GM03348 (cell line): Measurements from ENCODE around the gene LYZ.

Experiments
- DNase-seq: peaks from one replicate; pipeline ENCODE4 v3.0.0; 2012; ENCODE audit warnings: low spot score

LYZ gene

DNA sequence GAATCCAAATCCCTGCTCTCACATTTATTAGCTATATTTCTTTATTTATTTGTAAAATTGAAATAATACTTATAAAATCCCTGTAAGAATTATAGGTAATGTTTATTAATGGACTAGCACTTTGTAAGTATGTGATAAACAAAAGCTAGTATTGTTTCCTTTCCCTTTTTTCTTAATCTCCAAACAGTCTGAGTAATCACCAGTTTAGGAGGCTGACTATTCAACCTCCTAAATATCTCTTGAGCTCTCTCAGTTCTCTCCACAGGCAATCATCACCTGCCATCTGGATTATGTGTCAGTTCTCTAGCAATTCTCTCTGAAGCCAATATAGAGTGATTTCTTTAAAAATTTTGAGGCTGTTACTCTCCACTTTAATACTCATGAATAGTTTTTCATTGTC is 9.2 kb upstream of the LYZ start:
- DNase-seq = no peak

DNA sequence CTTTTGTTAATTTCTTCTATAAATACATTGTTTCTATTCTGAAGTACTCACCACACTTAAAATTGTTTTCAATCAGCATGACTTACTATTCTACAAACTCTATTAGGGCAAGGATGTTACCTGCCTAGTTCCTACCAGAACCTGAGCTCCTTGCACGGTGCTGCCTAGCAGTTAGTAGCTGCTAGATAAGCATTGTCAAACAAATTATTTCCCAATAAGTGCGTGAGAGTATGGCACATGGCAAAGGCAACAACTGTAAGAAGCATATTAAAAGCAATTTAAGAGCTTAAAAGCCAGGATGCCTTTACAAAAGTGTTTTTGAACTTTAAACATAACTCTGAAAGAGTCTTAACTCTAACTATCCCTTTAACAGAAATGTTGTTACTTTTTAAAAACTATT is 8.2 kb upstream of the LYZ start:
- no peak for DNase-seq

DNA sequence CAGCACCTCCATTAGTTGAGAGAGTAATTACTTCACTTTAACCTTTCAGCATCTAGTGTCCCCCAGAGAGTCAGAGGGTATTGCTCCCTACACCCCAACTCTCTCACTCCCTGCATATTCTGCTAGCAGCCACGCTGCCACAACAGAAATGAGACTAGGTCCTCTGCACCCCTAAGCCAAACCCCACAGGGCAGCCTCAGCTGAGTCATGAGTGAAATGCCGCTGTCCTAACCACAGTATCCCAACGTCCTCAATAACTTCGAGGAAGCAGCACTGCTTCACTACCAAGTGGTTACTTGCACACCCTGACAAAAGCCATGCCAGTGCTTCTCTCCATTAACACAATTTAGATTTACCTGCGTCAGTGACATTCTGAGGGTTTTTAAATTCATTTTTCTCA is 6.9 kb upstream of the LYZ start:
- DNase-seq = no peak

DNA sequence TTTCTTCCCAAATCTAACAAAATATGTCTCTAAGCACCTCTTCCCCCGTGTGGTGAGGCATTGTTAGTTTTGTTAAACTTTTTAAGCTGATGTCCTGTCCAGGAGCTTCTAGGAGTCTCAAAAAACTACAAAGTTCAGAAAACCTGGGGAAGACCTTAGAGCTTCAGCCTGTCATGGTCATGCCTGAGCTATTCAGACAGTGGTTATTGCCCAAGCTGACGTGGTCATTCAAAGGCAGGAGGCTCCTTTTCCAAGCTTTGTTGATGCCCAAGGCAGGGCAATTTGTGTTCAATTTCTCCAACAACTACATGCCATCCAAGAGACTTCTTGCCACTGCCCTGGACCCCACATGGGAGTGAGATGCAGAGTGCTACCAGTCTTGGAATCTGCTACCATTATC is 5.8 kb upstream of the LYZ start:
- no peak for DNase-seq

DNA sequence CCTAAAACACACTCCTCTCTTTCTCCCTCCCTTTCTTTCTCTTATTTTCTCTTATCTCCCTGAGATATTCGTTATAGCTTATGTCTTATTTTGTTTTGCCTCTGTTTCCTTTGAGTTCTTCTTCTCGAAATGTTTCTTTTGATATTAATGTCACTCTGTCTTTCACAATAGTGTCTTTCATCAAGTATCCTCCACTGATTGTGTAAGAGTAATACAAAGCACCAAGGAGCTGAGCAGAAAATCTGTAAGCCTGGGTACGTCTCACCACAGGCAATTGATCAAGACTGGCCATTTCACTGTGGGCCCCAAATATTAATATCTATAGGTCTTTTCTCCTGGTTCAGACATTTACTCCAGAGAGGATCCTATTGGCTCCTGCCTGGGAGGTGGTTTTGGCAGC is 4.8 kb upstream of the LYZ start:
- no peak for DNase-seq

DNA sequence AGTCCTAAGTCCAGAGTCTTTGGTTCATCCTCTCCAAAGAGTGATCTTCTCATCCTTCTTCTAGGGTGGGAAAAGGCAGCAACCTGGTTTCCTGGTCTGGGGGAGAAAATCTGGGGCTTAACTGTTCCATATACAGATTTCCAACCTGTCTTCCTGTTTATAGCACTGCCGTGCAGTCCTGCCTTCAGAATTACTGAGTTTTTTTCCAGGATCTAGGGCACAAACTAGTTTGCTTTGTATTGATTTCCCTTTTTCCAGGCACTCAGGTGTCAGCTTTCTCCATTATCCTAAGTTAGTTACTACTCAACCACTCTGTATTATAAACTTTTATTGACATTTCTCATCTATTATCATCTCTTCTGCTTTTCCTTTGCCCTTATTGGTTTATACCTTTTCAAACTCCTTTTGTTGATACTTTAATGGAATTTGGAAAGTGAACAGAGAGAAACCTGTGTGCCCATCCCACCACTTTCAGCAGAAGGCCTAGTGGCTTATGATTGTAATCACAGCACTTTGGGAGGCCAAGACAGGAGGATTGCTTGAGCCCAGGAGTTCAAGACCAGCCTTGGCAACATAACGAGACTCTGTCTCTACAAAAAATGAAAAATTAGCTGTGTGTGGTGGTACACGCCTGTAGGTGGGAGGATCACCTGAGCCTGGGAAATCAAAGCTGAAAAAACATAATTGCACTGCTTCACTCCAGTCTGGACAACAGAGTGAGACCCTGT is 4.1 kb upstream of the LYZ start:
- no peak for DNase-seq

DNA sequence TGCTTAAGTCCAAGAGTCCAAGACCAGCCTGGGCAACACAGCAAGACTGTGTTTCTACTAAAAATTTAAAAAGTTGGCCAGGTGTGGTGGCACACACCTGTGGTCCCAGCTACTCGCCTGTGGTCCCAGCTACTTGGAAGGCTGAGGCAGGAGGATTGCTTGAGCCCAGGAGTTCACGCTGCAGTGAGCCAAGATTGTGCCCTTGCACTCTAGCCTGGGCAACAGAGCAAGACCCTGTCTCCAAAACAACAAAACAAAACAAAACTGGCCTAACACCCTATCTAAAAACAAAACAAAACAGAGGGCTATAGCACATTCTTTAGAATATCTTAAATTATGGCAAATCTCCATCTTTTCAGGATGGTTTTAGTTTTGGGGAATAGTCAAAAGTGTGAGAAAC is 3.1 kb upstream of the LYZ start:
- DNase-seq = no peak

DNA sequence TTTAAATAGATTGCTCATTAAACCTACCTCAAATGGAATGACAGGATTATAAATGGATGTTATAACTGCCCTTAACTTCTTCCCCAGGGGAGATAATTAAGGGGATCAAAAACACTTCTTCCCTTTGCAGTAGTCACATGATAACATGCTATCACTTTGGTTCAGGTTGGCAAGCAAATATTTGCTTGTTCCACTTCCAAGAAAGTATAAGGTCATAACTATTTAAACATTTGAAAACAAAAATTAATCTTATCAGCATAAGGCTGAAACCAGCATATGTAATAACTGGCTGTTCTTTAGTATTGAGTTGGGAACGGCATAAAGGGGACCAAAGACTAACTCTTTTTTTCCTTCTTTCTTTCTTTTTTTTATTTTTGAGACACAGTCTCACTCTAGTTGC is 2.4 kb upstream of the LYZ start:
- no peak for DNase-seq

DNA sequence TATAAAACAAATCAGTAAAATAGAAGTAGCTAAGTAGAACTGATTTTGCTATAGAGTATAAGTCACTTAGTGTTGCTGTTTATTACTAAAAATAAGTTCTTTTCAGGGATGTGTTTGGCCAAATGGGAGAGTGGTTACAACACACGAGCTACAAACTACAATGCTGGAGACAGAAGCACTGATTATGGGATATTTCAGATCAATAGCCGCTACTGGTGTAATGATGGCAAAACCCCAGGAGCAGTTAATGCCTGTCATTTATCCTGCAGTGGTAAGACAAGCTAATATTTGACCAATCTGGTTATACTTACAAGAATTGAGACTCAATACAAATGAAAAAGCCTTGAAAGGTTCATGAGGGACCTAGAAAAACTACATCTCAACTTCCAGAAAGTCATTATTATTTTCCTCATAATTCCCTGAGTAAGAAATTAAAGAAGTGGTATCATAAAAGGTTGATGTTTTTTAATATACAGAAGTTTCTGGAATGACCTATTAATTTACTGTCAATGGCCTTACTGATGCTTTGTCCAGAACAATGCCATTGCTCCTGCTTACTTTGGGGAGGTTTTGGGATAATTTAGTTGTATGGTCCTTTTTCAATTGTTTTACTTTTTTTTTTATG is 1.9 kb downstream of the LYZ start:
- DNase-seq = no peak

DNA sequence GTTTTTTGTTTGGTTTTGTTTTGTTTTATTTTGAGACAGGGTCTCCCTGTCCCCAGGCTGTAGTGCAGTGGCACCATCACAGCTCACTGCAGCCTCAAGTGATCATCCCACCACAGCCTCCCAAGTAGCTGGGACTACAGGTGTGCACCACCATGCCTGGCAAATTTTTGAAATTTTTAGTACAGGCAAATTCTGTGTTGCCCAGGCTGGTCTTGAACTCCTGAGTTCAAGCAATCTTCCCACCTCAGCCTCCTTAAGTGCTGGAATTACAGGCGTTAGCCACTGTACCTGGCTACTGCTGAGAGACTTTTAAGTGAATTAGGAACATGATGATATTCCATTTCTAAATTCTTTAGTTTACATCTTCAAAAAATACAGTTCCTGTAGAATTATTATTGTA is 2.6 kb downstream of the LYZ start:
- no peak for DNase-seq

DNA sequence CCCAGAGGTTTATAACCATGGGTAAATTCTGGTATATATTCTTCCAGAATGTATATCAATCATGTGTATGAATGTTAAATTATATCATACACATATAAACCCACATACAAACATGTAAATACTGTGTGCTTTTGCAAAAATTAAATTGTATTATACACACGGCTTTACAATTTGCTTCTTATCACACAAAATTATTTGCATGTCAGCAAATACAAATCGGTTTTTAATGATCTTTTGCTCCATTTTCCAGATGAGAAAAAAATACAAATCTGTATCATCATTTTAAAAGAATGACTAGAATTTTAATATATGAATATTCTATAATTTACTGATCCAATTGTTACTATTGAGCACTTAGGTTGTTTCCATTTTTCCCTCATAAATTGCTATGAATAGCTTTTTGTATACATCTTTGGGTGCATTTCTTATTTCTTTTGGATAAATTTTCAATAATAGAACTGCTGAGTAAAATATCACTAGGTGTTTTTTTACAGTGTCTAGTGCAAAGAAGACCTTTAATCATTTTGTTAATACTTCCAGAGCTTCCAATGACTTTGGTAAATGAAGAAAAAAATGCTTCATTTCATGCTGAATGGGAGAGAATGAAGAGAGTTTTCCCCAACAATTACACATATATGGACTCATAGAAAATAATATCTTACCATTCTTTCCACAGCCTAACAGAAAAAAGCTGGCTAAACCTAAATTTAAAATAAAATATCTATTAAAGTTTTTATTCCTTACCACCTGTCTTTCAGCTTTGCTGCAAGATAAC is 3.5 kb downstream of the LYZ start:
- no peak for DNase-seq

DNA sequence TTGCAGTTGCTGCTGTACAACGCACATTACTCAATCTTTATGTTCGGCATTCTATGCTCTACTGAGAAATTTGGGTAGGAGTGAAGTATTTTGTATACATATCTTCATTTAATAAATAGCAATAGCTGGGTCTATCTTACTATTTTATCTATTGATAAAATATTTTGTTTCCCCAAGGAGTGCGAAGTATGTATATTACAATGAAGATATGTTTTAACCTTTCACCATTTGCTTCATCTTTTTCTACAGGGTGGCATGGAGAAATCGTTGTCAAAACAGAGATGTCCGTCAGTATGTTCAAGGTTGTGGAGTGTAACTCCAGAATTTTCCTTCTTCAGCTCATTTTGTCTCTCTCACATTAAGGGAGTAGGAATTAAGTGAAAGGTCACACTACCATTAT is 4.7 kb downstream of the LYZ start:
- no peak for DNase-seq

DNA sequence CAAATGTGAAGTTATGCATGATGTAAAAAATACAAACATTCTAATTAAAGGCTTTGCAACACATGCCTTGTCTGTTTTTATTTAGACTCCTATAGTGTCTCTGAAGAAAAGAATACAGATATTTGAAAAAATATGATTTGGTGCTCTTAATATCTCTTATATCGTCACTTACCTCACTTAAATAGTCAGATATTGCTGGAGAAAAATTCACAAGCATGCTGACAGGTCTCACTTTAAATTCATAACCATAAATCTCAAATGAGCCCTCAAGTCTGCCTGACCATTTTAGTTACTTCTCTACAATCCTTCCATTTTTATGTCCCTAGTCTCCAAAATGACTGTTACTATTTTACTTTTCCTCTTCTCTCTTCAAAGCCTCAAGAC is 6.0 kb downstream of the LYZ start:
- DNase-seq = no peak

DNA sequence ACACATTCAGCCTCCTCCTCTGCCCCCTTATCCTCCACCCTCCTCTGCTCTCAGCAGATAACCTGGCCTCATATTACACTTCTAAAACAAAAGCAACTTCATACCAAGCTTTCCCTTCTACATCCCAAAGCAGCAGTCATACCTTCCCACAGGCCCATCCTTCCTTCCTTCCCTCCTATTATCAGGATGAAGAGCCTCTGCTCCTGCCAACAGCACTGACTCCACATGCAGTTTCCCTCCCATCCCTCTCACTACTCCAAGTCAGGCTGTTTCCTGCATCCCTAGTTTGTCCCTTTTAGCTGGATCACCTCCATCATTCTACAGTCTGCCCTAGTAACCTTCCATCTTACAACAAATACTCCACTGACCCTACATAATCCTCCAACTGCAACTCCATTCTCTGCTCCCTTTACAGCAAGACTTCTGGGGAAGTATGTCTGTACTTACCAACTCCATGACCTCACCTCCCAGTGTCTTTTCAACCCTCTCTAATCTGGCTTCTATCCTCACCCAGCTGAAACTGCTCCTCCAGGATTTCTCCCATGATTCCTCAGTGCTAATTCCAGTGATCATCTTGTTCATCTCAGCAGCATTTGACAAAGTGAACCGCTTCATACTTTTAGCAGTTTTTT is 6.5 kb downstream of the LYZ start:
- DNase-seq = no peak

DNA sequence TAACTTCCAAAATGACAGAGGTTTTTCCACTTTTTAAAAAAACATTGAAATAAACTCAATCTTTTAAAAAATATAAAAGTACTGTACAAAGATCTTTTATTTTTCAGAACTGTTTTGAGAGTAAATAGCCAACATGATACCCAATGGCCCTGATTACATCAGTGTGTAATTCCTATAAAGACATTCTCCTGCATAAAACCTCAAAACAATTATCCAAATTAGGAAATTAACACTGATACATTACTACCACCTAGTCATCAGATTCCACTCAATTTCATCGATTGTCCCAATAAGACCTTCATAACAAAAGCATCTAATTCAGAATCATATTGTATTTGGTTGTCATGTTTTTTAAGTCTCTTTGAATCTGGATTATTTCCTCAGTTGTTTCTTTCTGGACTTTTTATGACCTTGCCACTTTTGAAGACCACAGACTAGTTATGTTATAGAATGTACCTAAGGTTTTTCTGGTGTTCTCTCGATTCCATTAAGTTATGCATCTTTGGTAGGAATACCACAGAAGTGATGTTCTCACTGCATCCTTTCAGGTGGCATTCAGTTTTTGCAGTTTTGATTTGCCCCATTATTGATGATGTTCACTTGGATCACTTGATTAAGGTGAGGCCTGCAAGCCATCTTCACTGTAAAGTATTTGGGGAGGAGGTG is 7.3 kb downstream of the LYZ start:
- no peak for DNase-seq

DNA sequence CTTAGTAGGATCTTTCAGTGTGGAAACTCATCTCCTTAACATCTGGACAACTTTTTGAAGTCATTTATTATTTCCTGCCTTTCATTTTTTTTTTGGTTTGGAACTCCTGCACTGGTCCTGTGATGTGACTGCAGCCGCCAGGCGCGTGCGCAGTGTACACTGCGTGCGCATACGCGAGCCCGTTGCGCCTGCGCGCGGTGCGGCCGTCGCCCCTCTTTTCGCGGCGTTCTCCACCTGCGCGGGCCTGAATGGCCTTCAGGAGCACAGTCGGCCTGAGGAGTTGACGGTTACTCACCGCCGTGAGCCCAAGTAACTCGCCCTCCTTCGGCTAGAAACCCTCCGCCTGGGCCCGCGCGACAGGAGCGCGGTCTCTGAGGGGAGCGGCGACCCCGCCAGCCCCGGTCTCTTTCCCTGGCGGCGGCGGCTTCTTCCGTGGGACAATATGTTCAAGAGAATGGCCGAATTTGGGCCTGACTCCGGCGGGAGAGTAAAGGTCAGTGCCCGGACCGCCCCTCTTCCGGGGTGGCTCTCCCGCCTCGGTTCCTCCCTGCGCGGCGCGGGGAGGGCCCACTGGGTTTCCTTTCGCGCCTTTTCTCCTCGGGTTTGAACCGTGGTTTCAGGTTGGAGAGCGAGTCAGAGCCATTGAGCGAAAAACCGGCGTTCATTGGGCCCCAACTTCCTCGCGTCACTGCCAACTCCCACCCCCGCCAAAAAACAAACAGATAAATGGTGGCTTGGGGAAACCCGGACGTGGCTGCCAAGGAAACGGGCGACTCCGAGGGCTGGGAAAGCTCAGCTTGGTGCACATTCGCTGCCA is 11.6 kb downstream of the LYZ start, which contains the start of gene YEATS4:
Gene YEATS4 (plus strand): TSS at position 213 of the 817 bp plus-strand sequence. CDS start 230 bp downstream, at position 443.
- peak; percentile 97 for DNase-seq

DNA sequence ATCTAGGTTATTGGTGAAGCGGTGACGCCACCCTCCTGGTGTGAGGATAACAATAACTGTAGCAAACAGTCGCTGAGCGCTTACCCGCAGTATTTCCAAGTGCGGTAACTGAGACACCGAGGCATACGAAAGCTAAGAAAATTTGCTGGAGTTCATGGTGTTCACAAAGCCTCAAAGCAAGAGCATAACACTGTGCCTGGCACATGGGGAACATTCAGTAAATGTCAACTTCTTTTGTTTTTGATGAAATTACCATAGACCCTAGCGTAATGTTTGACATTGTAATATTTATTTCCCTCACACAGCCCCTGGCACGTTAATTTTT is 12.1 kb downstream of the LYZ start:
- no peak for DNase-seq

DNA sequence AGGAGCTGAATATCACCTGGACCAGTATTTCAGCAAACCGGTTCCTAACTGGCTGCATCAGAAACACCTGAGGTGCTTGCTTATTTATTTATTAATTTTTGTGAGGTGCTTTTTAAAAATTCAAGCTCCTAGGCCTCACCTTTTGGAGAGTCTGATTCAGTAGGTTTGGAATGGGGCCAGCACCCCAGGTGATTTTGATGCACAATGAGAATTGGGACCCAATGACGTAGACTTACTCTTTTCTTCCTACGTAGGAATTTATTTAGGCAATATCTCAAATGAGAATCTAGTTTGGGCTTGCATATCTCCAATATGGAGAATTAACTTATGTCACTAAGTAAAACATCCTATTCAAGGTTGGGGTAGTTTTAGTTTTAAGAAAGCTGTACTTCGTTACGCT is 18.6 kb downstream of the LYZ start:
- no peak for DNase-seq

DNA sequence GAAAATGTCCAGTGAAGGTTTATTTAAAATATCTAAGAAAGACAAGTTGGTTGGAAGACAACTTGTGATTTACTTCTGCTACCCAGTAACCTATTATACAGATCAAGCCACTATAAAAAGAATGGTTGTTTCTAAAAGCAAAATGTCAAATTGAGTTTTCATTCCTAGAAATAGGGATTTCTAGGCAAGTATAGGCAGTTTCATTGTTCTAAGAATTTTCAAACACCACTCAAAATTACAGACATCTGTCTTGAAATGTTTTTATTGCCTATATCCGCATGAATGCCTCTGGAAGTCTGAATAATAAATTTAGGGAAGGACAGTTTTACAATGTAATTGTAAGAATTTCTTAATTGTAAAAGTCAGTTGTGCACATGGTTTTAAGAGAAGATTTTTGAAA is 20.0 kb downstream of the LYZ start:
- no peak for DNase-seq

DNA sequence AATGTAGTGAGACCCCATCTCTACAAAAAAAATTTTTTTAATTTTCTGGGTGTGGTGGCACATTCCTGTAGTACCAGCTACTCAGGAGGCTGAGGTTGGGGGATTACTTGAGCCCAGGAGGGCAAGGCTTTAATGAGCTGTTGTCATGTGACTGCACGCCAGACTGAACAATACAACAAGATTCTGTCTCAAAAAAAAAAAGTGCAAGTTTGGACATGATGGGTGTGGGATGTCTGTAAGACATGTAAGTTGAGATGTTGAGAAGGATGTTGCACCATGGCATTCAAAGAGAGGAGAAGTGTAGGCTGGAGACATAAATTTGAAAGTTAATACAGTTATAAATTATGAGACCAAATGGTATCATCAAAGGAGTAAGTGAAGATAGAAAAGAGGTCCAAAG is 34.9 kb downstream of the LYZ start:
- DNase-seq = no peak

DNA sequence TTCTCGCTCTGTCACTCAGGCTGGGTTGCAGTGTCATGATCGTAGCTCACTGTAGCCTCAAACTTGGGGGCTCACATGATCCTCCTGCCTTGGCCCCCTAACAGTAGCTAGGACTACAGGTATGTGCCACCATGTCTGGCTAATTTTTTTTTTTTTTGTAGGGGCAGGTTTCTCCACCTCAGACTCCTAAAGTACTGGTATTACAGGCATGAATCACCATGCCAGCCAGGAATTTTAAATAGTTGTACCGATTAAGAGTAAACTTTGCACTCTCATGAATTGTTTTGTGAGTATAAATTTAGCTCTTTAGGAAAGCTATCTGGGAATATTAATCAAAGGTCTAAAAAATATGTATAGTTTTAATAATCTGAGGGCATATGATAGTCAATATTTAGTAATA is 36.9 kb downstream of the LYZ start:
- DNase-seq = no peak

DNA sequence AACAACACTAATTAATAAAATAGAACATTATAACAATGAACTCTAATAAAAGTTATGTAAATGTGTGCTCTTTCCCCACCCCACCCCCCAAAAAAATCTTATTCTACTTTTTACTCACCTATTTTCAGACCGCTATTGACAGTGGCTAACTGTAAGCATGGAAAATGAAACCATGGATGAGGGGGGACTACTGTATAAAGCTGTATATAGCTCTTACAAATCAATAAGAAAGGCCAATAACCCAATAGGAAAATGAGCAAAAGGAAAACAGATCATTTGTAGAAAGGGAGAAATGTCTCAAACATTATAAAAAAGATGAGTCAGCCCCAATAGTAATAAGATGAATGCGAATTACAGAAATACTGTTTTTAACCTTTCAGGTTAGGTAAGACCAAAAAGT is 38.7 kb downstream of the LYZ start:
- no peak for DNase-seq
